Activated T-helper 2 cell treated with anti-CD3 and anti-CD28 coated beads, Interferon-gamma antibody, Interleukin-2, Interleukin-4, amounts not matched to agents 10 μg/mL and 5 μg/mL and 100 μg/mL, durations not matched to agents 14 hours and 24 hours and 36 hours (primary cell): ENCODE results near the gene ADAMTS6. TPM values are rescaled to one million over a fixed set of nuclear protein-coding genes. Genes with fewer than 3 reads are reported as not detected.

Experiments used
- DNase-seq: peaks from one replicate; pipeline ENCODE4 v3.0.0; 2021; ENCODE audit warnings: low spot score
- H3K27ac Mint-ChIP-seq: one replicate; pipeline ENCODE4 v1.8.0; 2021; ENCODE audit warnings: mixed read lengths
- H3K27me3 Mint-ChIP-seq: one replicate; pipeline ENCODE4 v1.8.0; 2021; ENCODE audit warnings: low read depth, mixed read lengths
- H3K36me3 Mint-ChIP-seq: one replicate; pipeline ENCODE4 v1.8.0; 2021; ENCODE audit warnings: low read depth, mixed read lengths
- H3K4me1 Mint-ChIP-seq: one replicate; pipeline ENCODE4 v1.8.0; 2021; ENCODE audit warnings: low read depth, mixed read lengths
- H3K4me3 Mint-ChIP-seq: one replicate; pipeline ENCODE4 v1.8.0; 2021; ENCODE audit warnings: low read depth, mild to moderate bottlenecking, moderate library complexity, mixed read lengths
- H3K9me3 Mint-ChIP-seq: one replicate; pipeline ENCODE4 v1.8.0; 2021; ENCODE audit warnings: mixed read lengths
- intact Hi-C: fragments of 100-400 bp; cut with micrococcal nuclease; formaldehyde crosslinking; loops from one replicate; pipeline ENCODE4 v1.15.1; 2023
- total RNA-seq: library from RNA; stranded (reverse); gene quantifications from 2 replicates; pipeline ENCODE4 v1.2.3, GENCODE V29; 2022

Gene ADAMTS6
- total RNA-seq, 1 donor from 2014 or later: 1.4 TPM

DNA sequence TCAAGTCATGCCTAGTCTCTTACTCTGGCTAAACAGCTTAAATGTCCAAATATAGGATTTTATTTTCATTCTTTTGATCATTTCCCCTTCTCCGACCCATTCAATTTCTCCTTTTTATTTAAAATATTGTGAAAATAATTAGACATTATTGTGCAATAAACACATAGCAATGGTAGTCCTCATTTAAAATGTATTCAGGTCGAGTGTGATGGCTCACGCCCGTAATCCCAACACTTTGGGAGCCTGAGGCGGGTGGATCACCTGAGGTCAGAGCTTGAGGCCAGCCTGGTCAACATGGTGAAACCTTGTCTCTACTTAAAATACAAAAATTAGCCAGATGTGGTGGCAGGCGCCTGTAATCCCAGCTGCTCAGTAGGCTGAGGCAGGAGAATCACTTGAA, 26.7 kb downstream of the ADAMTS6 start:
- Mint-ChIP-seq H3K36me3 (no peaks in the 10 kb centered on the region), H3K27ac (no peak overlapping the region), H3K9me3 (no peaks in the 10 kb centered on the region), H3K4me3 (no peak overlapping the region), H3K4me1 (no peaks in the 10 kb centered on the region), H3K27me3 (no peaks in the 10 kb centered on the region)
- DNase-seq: no peak
- intact Hi-C loops: no loop called here

DNA sequence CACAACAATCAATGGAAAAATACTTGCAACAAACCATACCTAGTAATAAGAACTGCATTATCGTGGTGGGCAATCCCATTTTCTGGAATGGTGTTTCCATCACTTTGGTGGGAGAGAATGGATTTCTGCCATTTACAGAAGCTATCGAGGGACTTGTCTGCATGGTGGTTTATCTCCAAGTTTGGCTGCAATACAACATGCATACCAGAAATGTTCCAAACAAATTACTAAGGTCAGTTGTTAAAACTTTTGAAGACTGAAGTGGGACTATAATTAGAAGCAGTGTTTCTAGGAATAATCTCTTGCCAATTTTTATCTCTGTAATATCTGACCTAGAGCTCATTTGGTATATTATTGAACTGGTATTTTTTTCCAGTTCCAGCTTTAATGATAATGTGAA, 30.3 kb downstream of the ADAMTS6 start:
- DNase-seq: no peak
- H3K4me1 Mint-ChIP-seq: no peaks in the 10 kb centered on the region
- no peak overlapping the region for H3K4me3 Mint-ChIP-seq
- H3K27me3 Mint-ChIP-seq: peaks cover 2% of the 10 kb centered on the region
- no peaks in the 10 kb centered on the region for H3K36me3 Mint-ChIP-seq
- no peaks in the 10 kb centered on the region for H3K9me3 Mint-ChIP-seq
- intact Hi-C loops: no loop called here
- H3K27ac Mint-ChIP-seq: no peak overlapping the region

DNA sequence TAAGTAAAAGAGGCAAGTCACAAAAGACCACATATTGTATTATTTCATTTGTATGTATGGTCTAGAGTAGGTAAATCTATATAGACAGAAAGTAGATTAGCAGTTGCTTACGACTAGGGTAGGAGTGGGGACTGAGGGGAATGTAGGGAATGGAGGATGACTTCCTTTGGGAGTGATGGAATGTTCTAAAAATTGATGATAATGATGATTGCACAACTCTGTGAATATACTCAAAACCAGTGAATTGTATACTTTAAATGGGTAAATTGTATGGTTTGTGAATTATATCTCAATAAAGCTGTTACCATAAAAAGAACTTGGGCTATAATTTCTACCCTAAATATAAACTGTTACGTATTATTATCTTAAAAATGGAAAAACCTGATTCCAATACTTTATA, 35.0 kb downstream of the ADAMTS6 start:
- Mint-ChIP-seq H3K27me3 (peaks cover 2% of the 10 kb centered on the region), H3K4me1 (no peaks in the 10 kb centered on the region), H3K36me3 (no peaks in the 10 kb centered on the region), H3K27ac (no peak overlapping the region), H3K9me3 (no peaks in the 10 kb centered on the region), H3K4me3 (no peak overlapping the region)
- no peak for DNase-seq
- intact Hi-C loops: no loop called here

DNA sequence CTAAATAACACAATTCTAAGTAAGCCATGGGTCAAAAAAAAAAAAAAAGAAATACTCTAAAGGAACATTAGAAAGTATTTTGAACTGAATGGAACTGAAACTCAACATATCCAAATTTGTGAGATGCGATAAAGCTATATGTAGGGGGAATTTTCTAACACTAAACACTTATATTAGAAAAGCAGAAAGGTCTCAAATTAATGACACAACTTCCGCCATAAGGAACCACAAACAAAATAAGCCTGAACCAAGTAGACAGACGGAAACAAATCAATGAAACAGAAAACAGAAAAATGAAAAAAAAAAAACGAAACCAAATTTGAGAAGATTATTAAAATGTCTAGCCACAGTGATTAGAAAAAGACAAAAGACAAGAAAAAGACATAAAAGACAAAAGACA, 39.9 kb downstream of the ADAMTS6 start:
- H3K36me3 Mint-ChIP-seq: no peaks in the 10 kb centered on the region
- H3K27ac Mint-ChIP-seq: no peak overlapping the region
- no peak for DNase-seq
- no peak overlapping the region for H3K4me3 Mint-ChIP-seq
- H3K27me3 Mint-ChIP-seq: peaks cover 2% of the 10 kb centered on the region
- intact Hi-C loops: no loop called here
- H3K9me3 Mint-ChIP-seq: no peaks in the 10 kb centered on the region
- H3K4me1 Mint-ChIP-seq: no peaks in the 10 kb centered on the region

DNA sequence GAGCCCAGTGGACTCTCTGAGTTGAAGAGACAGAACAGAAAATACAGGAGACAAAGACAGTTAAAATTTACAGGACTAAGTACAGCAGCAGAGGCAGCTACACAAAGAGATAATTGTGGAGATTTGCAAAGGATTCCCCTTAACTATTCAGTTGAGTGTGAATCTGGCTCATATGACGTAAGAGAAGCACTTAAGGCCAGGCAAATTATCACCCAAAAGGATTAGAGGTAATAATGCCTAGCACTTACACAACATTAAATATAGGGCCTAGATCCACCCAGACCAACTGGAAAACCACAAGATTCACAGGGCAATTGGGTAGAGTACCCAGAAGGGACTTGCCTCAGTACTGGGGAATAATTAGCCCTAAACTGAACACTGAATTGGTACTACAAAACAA, 41.3 kb downstream of the ADAMTS6 start:
- DNase-seq: no peak
- Mint-ChIP-seq H3K36me3 (no peaks in the 10 kb centered on the region), H3K4me3 (no peak overlapping the region), H3K27me3 (no peaks in the 10 kb centered on the region), H3K27ac (no peak overlapping the region), H3K9me3 (no peaks in the 10 kb centered on the region), H3K4me1 (no peaks in the 10 kb centered on the region)
- intact Hi-C loops: no loop called here

DNA sequence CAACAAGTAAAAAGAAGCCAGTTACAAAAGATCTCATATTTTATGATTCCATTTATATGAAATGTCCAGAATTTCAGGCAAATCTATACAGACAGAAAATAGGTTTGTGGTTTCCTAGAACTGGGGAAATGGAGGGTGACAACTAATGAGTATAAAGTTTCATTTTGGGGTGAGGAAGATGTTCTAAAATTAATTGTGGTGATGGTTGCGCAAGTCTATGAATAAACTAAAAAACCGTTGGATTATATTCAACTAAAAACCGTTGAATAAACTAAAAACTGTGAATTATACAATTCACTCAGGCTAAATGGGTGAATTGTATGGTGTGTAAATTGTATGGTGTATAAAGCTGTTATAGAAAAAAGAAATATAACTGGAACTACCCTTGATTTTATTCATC, 47.6 kb downstream of the ADAMTS6 start:
- no peak for DNase-seq
- Mint-ChIP-seq H3K27me3 (no peaks in the 10 kb centered on the region), H3K27ac (no peak overlapping the region), H3K36me3 (no peaks in the 10 kb centered on the region), H3K9me3 (no peaks in the 10 kb centered on the region), H3K4me3 (no peak overlapping the region), H3K4me1 (no peaks in the 10 kb centered on the region)
- intact Hi-C loops: no loop called here

DNA sequence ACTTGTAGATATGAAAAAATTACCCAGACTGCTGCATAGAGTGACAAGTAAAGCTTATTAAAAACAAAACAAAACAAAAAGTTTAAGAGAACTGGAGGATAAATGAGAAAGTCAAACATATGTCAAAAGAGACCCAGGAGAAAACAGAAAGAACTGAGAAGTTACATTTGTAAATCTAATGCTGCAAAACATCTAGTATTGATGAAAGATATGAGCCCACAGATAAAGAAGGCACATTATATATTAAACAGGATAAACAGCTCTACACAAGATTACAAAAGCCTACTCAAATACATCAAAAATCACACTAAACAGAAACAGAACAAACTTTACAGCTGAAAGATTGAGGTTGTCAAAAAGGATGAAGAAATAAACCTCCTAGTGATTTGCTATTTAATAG, 55.1 kb downstream of the ADAMTS6 start:
- Mint-ChIP-seq H3K9me3 (no peaks in the 10 kb centered on the region), H3K27me3 (no peaks in the 10 kb centered on the region), H3K36me3 (no peaks in the 10 kb centered on the region), H3K4me1 (no peaks in the 10 kb centered on the region), H3K27ac (no peak overlapping the region), H3K4me3 (no peak overlapping the region)
- no peak for DNase-seq
- intact Hi-C loops: no loop called here

DNA sequence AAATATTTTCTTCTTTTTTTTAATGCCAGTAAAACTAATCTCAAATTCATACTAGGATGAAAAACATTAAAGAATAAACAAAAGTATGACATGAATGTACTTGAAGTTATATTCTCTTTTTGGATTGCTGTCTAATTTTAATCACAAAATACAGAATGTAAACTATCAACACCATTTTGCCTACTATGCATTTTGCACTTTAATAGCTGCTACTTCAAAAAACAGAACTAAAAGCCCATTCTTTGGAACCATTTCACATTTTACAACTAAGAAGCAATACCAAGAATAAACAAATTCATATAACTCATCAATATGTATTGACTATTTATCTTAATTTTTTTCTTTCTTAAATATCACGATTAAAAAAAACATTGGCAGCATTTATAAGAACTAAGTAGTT, 58.1 kb downstream of the ADAMTS6 start:
- intact Hi-C loops: no loop called here
- Mint-ChIP-seq H3K9me3 (peaks cover 4% of the 10 kb centered on the region), H3K27me3 (no peaks in the 10 kb centered on the region), H3K27ac (no peak overlapping the region), H3K36me3 (no peaks in the 10 kb centered on the region), H3K4me1 (no peaks in the 10 kb centered on the region), H3K4me3 (no peak overlapping the region)
- DNase-seq: no peak

DNA sequence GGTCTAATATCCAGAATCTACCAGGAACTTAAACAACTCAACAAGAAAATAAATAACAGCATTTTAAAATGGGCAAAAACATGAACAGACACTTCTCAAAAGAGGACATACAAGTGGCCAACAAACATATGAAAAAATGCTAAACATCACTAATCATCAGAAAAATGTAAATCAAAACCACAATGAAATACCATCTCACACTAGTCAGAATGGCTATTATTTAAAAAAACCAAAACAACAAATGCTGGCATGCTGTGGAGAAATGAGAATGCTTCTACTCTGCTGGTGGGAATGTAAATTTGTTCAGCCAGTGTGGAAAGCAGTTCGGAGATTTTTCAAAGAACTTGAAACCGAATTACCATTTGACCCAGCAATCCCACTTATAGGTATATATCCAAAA, 63.1 kb downstream of the ADAMTS6 start:
- no peak for DNase-seq
- no peaks in the 10 kb centered on the region for H3K27me3 Mint-ChIP-seq
- H3K27ac Mint-ChIP-seq: no peak overlapping the region
- intact Hi-C loops: no loop called here
- H3K9me3 Mint-ChIP-seq: peaks cover 15% of the 10 kb centered on the region
- no peaks in the 10 kb centered on the region for H3K4me1 Mint-ChIP-seq
- no peak overlapping the region for H3K4me3 Mint-ChIP-seq
- H3K36me3 Mint-ChIP-seq: no peaks in the 10 kb centered on the region

DNA sequence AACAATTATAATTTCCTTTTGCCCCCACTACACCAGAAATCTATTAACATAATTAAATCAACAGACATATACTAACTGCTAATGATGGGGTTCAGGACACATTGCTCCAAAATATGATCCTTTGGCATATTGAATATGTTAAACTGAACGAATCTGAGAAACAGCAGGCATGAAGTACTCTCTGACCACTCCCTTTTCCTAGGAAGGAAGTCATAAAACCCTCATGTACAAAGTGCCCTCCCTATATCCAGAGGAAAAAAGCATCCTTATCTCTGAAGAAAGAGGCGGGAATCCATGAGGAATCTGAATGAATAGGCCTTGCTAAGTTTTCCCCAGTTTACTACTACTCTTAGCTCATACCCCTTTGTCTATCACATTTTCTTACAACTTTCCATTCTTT, 67.9 kb downstream of the ADAMTS6 start:
- Mint-ChIP-seq H3K4me1 (no peaks in the 10 kb centered on the region), H3K4me3 (no peak overlapping the region), H3K27ac (no peak overlapping the region), H3K36me3 (no peaks in the 10 kb centered on the region), H3K9me3 (peaks cover 11% of the 10 kb centered on the region), H3K27me3 (no peaks in the 10 kb centered on the region)
- no peak for DNase-seq
- intact Hi-C loops: no loop called here

DNA sequence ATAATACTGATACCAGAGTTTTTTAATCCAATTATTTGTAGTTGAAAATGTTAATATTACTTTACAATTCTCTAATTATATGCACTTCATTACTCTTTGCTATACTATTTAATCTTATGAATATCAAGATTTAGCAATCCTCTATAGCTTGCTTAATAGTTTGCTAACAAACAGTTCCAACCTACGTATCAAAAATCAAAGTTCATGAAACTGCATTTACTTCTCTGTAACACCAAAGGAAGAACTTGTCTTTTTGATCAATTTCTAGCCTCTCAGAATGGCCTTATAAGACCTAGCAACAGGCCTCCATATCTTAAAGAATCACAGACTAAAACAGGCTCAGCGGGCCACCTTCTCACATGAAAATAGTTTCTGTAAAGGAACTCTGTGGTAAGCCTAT, 68.9 kb downstream of the ADAMTS6 start:
- H3K9me3 Mint-ChIP-seq: peaks cover 11% of the 10 kb centered on the region
- H3K36me3 Mint-ChIP-seq: no peaks in the 10 kb centered on the region
- no peaks in the 10 kb centered on the region for H3K4me1 Mint-ChIP-seq
- no peak overlapping the region for H3K27ac Mint-ChIP-seq
- no peak overlapping the region for H3K4me3 Mint-ChIP-seq
- no peaks in the 10 kb centered on the region for H3K27me3 Mint-ChIP-seq
- DNase-seq: no peak
- intact Hi-C loops: no loop called here

DNA sequence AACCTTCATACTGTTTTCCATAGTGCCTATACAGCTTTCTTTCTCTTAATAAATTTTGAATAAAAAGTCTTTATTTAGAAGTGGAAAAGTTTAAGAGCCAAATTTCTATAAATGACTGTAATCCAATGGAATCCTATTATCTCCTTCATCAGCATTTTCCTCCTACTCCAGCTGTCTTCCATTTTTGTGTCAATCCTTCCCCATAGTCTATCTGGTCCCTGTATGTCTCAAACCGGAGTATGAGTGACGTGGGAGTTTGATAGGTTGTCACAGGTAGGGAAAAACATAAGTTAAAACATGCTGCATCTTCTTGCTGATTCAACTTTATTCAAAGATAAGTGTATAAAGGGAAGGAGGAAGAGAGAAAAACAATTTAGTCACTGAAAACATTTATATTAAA, 70.4 kb downstream of the ADAMTS6 start:
- intact Hi-C loops: no loop called here
- H3K9me3 Mint-ChIP-seq: no peaks in the 10 kb centered on the region
- H3K27ac Mint-ChIP-seq: no peak overlapping the region
- H3K4me3 Mint-ChIP-seq: no peak overlapping the region
- no peaks in the 10 kb centered on the region for H3K36me3 Mint-ChIP-seq
- DNase-seq: no peak
- H3K4me1 Mint-ChIP-seq: no peaks in the 10 kb centered on the region
- H3K27me3 Mint-ChIP-seq: no peaks in the 10 kb centered on the region

DNA sequence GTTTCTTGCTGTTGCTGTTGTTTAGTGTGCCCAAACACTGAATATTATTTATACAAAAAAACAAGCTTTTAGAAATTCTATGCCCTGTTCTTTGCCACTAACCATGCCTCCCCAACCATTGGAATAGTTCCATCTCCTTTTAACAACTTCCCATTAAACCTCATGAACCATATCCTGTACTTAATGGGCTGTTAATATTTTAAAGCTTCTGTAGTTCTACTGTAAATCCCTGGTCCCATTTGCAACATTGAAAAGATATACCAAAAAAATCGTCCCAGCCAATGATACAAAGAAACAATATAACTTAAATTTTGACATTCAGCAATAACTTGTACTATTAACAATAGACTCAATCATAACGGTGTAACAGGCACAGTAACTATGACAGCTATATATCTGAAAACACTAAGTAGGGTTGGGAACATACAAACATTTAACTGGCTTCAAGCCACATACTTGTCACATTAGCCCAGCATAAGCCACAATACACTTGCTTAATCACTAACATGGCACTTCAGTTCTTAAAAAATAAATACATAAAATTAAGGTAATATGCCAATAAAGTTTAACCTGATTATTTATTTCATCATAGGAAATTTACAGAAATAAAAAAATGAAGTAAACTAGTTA, 86.1 kb downstream of the ADAMTS6 start:
- Mint-ChIP-seq H3K27me3 (no peaks in the 10 kb centered on the region), H3K9me3 (no peaks in the 10 kb centered on the region), H3K36me3 (no peaks in the 10 kb centered on the region), H3K27ac (no peak overlapping the region), H3K4me3 (no peak overlapping the region), H3K4me1 (no peaks in the 10 kb centered on the region)
- DNase-seq: no peak
- intact Hi-C loops: no loop called here

DNA sequence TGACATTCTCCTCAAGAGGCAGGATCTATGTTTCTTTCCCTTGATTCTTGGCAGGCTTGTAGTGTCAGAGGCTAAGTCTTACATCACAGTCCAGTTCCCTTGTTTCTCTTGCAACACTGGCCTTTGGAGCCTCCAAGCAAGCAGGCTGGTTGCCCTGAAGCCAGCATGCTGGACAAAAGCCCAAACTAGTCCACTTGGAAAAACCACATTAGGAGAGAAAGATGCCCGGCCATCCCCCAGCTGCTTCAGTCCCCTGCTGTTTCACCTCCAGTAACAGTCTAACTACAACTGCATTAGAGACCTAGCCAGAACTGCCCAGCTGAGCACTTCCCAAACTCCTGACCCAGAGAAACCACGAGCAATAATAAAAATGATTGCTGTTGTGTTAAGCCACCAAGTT, 87.6 kb downstream of the ADAMTS6 start:
- DNase-seq: no peak
- Mint-ChIP-seq H3K36me3 (no peaks in the 10 kb centered on the region), H3K4me1 (no peaks in the 10 kb centered on the region), H3K4me3 (no peak overlapping the region), H3K27ac (no peak overlapping the region), H3K9me3 (no peaks in the 10 kb centered on the region), H3K27me3 (no peaks in the 10 kb centered on the region)
- intact Hi-C loops: no loop called here
